ENCODE results near the gene DIPK2A. TPM values are rescaled to one million over a fixed set of nuclear protein-coding genes. Genes with fewer than 3 reads are reported as not detected.

DIPK2A gene
- total and polyA plus RNA-seq, 3 donors from 2014 or later: 12.4 to 85.0 (median 71.3) TPM

GRCh38 chr3:143998266-143998665 is 26.6 kb downstream of the DIPK2A start:
- DNase-seq: no peak
- WGBS, 2 donors: 91% methylated on average over 6 of the region's 6 CpGs
- H3K27ac ChIP-seq: no peak overlapping the region
- H3K9me3 ChIP-seq: no peaks in the 10 kb centered on the region
- H3K4me1 ChIP-seq: no peaks in the 10 kb centered on the region
- TF ChIP-seq CTCF (IDR thresholded peaks at IDR 0.05) (no peak), POLR2A (IDR thresholded peaks at IDR 0.05) (no peak)
- H3K4me3 ChIP-seq: no peak overlapping the region
- intact Hi-C loops (cut with DNase I; ENCODE audit: low total_unique reads): no loop called here
- no peaks in the 10 kb centered on the region for H3K36me3 ChIP-seq (ENCODE audit: low read depth, missing control alignments)
- H3K27me3 ChIP-seq: no peaks in the 10 kb centered on the region

GRCh38 chr3:144003051-144003450 is 31.4 kb downstream of the DIPK2A start:
- 92 to 93% methylated on average over 1 of the region's 1 CpG for WGBS, 2 donors
- TF ChIP-seq POLR2A (IDR thresholded peaks at IDR 0.05) (no peak), CTCF (IDR thresholded peaks at IDR 0.05) (no peak)
- Histone ChIP-seq H3K27ac (no peak overlapping the region), H3K9me3 (no peaks in the 10 kb centered on the region), H3K36me3 (ENCODE audit: low read depth, missing control alignments) (no peaks in the 10 kb centered on the region), H3K27me3 (no peaks in the 10 kb centered on the region), H3K4me1 (no peaks in the 10 kb centered on the region), H3K4me3 (no peak overlapping the region)
- no peak for DNase-seq
- intact Hi-C loops (cut with DNase I; ENCODE audit: low total_unique reads): no loop called here

- Histone ChIP-seq H3K27ac (no peak overlapping the region), H3K9me3 (no peaks in the 10 kb centered on the region), H3K27me3 (no peaks in the 10 kb centered on the region), H3K36me3 (ENCODE audit: low read depth, missing control alignments) (no peaks in the 10 kb centered on the region), H3K4me3 (no peak overlapping the region), H3K4me1 (no peaks in the 10 kb centered on the region)
- DNase-seq: no peak
- 69 to 78% methylated on average over 4 of the region's 4 CpGs for WGBS, 2 donors
- TF ChIP-seq POLR2A (IDR thresholded peaks at IDR 0.05) (no peak), CTCF (IDR thresholded peaks at IDR 0.05) (no peak)
- intact Hi-C loops (cut with DNase I; ENCODE audit: low total_unique reads): no loop called here
Observed at GRCh38 chr3:144010371-144010770, 38.7 kb downstream of the DIPK2A start.

- Histone ChIP-seq H3K27me3 (no peaks in the 10 kb centered on the region), H3K4me3 (no peak overlapping the region), H3K9me3 (no peaks in the 10 kb centered on the region), H3K4me1 (no peaks in the 10 kb centered on the region), H3K27ac (no peak overlapping the region), H3K36me3 (ENCODE audit: low read depth, missing control alignments) (no peaks in the 10 kb centered on the region)
- intact Hi-C loops (cut with DNase I; ENCODE audit: low total_unique reads): no loop called here
- WGBS, 2 donors: 92 to 95% methylated on average over 3 of the region's 3 CpGs
- TF ChIP-seq POLR2A (IDR thresholded peaks at IDR 0.05) (no peak), CTCF (IDR thresholded peaks at IDR 0.05) (no peak)
- DNase-seq: no peak
Observed at GRCh38 chr3:144011251-144011799, 39.7 kb downstream of the DIPK2A start.

GRCh38 chr3:144015133-144015532 is 43.5 kb downstream of the DIPK2A start:
- DNase-seq: no peak
- H3K4me1 ChIP-seq: no peaks in the 10 kb centered on the region
- intact Hi-C loops (cut with DNase I; ENCODE audit: low total_unique reads): no loop called here
- H3K9me3 ChIP-seq: no peaks in the 10 kb centered on the region
- H3K27me3 ChIP-seq: no peaks in the 10 kb centered on the region
- no peaks in the 10 kb centered on the region for H3K36me3 ChIP-seq (ENCODE audit: low read depth, missing control alignments)
- WGBS, 2 donors: 89 to 94% methylated on average over 3 of the region's 3 CpGs
- no peak overlapping the region for H3K27ac ChIP-seq
- TF ChIP-seq POLR2A (IDR thresholded peaks at IDR 0.05): no peak
- TF ChIP-seq CTCF (IDR thresholded peaks at IDR 0.05): no peak
- H3K4me3 ChIP-seq: no peak overlapping the region
